ENCODE results near the gene ANAPC2.

Gene ANAPC2

DNA sequence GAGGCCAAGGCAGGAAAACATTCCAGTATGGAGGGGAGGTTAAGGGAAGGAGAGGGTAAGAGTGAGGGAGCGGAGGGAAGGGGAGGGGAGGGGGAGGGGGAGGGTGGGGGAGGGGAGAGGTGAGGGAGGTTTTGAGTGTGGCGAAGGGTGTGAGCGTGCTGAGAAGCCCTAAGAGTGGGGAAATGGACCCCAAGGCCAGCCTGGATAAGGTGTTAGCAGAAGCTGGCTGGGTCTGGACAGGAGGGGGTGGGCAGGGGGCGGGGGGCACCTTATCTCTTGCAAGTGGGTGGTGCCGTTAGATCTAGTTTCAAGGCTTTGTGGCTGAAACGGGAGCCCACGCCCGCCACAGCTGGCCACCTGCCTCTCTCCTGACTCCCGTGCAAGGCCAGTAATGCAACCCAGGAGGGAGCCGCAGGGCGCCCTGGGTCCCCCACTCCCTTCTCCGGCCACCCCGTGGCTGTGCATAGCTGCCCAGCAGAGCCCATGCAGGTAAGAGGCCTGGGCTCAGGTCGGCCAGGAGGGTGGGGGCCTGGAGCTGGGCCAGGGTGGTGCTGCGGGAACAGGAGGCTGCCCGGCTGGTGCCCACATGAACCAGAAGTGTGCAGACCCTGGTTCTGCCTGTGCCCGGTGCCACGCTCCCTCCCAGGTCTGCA lies 39.6 kb upstream of the ANAPC2 start:
- in situ Hi-C loops (cut with MboI; ENCODE audit: low sequenced_read_pairs) = loop anchor here (10.0 kb wide), 1 partner anchor 103 kb away; no protein-coding TSS in a partner anchor

DNA sequence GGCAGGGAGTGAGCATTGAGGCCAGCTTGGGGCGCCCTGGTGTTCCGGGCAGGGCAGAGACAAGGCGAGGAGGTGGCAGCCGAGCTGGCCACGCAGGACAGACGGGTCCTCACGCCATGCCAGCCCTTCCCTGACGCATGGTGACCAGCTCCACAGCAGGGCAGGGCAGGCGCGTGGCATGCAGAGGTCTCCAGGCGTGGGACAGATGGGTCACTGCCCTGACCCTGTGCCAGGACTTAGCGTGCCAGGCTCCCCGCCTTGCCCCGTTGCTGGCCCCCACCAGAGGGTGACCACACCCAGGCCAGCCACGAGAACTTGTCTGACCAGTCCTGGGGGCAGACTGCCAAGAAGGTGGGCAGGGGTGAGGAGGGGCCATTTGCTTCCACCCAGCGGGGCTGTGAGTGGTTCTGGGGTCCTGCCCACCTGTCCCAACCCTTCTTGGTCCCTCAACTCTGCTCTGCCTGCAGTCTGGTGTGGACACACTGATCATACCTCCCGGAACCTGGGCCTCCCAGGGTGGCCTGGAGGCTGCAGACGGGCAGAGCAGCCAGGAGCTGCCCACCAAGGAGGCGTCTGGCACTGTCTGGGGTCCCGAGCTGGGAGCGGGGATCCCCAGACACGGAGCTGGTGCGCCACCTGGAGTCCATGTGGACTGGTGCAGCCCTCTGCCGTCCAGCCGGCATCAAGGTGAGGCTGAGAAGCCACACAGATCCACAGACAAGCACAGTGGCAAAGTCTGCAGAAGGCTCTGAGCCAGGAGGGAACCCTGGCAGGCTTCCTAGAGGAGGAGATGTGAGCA lies 38.9 kb upstream of the ANAPC2 start, which contains the start of gene RNF224:
TSS of gene RNF224 (plus strand) at position 449 of the 799 bp plus-strand sequence. CDS start 834 bp downstream, outside the sequence.
- in situ Hi-C loops (cut with MboI; ENCODE audit: low sequenced_read_pairs) = loop anchor here (10.0 kb wide), 1 partner anchor 102 kb away; no protein-coding TSS in a partner anchor

DNA sequence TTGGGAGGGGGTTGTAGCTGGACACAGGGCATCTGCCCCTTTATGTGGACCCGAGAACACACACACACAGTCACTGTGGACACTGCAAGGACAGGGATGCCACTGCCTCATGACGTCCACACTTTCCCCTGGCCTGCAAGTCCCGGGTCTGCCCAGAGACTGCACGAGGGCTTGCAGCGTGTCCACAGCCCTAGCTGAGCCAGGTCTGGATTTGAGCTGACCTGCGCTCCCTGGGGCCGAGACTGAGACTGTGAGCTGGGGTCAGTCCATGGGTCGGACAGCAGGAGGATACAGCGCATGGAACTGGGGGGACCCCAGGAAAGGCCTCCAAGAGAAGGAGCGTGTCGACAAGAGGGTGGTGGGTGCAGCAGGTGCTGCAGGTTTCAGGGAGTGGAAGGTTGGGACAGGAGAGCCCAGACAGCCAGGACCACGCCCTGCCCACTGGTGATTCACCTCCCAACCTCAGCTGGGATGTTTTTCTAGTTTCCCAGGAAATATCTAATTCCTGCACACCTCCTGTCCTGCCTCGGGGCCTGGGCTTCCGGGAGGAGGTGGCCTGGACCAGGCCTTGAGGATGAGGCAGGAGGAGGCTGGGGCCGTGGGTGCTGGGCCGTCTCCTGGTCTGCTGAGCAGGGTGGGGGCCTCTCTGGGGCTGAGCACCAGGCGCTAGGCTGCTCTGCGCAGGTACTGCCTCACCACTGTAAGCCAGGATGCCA lies 38.1 kb upstream of the ANAPC2 start:
- in situ Hi-C loops (cut with MboI; ENCODE audit: low sequenced_read_pairs) = loop anchor here (10.0 kb wide), 1 partner anchor 102 kb away; no protein-coding TSS in a partner anchor

DNA sequence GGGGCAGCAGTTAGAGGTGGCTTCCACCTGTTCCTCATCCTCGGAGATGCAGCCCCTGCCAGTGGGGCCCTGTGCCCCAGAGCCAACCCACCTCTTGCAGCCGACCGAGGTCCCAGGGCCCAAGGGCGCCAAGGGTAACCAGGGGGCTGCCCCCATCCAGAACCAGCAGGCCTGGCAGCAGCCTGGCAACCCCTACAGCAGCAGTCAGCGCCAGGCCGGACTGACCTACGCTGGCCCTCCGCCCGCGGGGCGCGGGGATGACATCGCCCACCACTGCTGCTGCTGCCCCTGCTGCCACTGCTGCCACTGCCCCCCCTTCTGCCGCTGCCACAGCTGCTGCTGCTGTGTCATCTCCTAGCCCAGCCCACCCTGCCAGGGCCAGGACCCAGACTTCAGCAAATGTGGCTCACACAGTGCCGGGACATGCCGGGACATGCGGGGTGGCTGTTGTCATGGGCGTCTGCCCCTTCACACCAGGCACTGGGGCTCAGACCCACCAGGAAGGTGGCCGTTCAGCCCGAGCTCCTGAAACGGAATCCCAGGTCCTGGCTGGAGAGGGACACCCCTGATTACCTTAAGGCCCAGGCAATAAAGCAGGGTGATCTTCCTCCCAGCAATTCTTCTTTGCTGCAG lies 37.5 kb upstream of the ANAPC2 start:
- in situ Hi-C loops (cut with MboI; ENCODE audit: low sequenced_read_pairs) = loop anchor here (10.0 kb wide), 1 partner anchor 101 kb away; no protein-coding TSS in a partner anchor

DNA sequence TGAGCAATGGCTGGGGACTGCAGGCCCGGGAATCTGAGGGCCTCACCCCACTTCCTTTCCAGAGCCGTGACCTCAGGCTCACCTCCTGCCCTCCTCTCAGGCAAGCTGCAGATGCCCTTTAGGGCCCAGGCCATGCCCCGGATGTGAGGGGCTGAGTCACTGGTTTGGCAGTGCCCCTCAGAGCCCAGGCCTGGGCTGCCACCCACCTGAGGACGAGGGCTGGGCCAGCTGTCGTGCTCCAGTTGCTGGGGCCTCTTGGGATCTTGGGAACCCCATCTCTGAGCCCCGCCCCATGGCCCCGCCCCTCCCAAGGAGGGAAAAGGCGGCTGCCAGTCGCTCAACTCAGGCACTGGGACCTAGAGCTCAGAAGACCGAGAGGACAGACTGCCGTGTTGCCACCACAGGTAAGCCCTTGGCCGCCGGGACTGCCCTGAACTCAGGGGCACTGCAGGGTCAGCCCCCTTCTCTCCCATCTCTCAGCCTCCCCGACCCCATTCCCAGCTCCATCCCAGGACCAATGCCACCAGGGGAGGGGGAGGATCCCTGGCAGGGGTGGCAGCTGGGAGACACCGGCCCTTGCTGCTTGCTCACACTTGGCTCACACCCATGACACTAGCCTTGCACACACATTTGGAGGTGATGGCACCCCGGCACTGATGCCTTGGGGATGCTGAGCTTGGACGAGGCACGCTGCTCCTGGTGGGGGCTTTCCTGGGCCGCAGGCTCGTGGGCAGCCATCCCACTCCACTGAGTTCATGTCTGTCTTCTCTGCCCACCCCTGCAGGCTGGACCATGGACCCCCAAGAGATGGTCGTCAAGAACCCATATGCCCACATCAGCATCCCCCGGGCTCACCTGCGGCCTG lies 36.7 kb upstream of the ANAPC2 start, which contains the start of gene CYSRT1:
TSS of gene CYSRT1 (plus strand) at position 345 of the 865 bp plus-strand sequence. CDS start at position 793, 448 bp downstream.
- in situ Hi-C loops (cut with MboI; ENCODE audit: low sequenced_read_pairs) = loop anchor here (10.0 kb wide), 1 partner anchor 100 kb away; no protein-coding TSS in a partner anchor

DNA sequence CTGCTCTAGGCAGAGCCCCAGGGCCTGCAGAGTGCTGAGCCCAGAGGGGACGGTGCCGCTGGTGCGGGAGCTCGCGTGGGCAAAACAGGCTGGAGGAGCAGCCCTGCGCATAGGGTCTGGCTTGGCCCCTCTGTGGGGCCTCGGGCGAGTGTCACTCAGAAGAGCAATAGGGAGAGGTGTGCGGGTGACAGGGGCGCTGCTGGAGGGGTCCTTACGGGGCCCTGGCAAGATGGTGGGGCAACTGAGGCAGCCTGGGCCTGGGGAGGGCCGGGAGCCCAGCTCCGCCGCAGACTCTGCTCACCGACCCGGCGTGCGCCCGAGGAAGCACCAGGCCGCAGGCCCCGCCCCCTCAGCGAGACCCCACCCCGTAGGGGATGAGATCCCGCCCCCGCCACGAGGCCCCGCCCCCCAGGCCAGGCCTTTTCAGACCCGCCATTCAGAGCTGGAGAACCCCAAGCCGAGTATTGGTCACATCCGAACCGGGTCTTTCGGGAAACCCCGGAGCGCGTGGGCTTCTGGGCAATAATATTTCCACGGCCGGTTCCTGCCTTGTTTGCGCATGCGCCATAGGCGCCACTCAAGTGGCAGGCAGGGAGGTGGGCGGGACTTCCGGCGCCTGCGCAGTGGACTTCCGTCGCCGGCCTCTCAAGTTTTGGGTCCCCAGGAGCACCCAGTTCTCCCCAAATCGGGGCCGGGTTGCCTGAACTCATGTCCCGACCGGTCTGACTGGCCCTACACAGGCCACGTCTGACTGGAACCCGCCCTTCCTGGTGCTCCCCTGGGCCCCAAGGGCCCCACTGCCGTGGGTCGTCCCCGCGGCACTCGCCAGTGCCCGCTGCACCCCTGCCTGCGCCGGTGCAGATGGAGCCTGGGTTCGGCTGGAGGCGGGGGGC lies 35.0 kb upstream of the ANAPC2 start:
- in situ Hi-C loops (cut with MboI; ENCODE audit: low sequenced_read_pairs) = loop anchor here (10.0 kb wide), 1 partner anchor 99 kb away; no protein-coding TSS in a partner anchor

DNA sequence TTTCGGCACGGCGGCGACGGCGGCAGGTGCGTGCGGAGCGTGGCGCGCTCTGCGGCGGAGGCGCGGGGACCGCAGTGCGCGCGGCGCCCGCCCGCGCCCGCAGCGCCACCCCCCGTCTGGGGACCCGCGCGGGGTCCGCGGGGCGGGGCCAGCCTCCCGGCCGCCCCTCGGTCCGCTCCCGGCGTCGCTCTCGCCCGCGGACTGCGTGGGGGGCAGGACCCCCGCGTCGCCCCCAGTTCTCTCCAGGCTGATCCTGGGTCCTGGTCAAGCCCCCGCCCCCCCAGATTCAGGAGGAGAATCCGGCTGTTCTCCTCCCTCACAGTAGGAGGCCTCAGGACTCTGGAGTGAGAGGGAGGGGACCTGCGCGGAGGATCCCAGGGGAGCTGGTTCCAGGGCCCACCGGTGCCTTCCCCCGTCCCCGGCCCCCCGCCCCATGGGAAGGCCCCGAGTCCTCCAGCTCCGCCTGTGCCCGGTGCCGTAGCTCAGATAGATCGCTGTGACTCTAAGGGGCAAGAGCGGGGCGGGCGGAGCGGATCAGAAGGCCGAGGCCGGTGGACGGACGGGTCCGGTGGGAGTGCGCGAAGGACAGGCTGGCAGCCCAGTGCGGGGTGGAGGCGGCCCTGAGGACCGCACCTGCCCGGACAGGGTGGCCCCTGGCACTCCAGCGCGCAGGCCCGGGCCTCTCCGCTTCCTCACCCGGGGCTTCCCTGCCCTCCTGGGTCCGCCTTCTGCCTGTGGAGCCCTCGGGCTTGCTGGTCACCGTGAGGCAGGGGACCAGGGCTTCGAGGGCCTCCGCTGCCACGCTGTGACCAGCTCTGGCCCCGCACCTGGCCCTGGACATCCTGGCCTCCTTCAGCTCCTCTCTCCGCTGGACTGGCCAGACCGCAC lies 34.1 kb upstream of the ANAPC2 start, which contains the start of gene RNF208:
TSS of gene RNF208 (minus strand) at position 51 of the 888 bp plus-strand sequence. CDS start 1,028 bp downstream, outside the sequence.
- in situ Hi-C loops (cut with MboI; ENCODE audit: low sequenced_read_pairs) = loop anchor here (10.0 kb wide), 1 partner anchor 98 kb away; no protein-coding TSS in a partner anchor

DNA sequence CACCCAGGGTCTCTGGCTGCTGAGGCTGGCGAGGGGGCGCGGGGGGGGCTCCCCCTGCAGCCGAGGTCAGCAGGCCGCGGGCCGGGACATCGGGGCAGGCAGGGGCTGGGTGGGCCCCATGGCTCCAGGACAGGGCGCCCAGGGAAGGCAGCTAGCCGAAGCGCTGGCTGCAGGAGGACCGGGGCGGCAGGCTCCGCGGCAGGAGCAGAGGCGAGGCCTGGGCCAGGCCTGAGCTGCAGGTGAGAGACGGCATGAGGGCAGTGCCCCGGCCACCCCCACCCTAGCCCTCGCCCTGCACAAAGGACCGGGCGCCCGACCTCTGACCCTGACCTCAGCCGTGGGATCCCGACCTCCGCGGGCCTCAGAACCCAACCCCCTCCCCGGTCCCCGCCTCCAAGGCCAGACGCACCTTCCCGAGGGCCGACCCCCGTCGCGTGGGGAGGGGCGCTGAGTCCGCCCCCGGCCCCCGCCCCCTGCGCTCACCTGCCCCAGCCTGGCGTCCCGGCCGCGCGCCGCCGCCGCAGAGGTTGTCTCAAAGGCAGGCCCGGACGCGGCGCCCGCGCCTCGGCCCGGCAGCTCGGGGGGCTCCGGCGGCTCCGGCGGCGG lies 33.2 kb upstream of the ANAPC2 start:
- in situ Hi-C loops (cut with MboI; ENCODE audit: low sequenced_read_pairs) = loop anchor here (10.0 kb wide), 1 partner anchor 97 kb away; no protein-coding TSS in a partner anchor

DNA sequence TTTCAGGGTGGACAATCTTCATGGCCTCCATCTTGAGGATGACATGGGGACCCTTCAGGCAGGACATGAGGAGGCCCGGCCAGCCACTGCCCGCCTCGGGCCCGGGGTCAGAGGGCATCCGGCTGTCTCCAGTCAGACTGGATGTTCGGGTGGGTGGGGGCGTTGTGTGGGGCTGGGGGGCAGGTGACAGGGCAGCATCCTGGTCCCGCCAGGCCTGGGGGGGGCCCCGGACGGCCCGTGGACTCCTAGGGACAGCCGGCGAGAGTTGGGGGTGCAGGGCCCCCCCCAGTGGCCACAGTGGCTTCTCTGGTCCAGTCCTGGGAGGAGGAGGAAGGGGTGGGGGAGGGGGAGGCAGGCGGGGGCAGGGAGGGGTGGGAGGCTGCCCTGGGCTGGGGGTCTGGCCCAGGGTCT lies 32.7 kb upstream of the ANAPC2 start:
- in situ Hi-C loops (cut with MboI; ENCODE audit: low sequenced_read_pairs) = loop anchor here (10.0 kb wide), 1 partner anchor 96 kb away; no protein-coding TSS in a partner anchor

DNA sequence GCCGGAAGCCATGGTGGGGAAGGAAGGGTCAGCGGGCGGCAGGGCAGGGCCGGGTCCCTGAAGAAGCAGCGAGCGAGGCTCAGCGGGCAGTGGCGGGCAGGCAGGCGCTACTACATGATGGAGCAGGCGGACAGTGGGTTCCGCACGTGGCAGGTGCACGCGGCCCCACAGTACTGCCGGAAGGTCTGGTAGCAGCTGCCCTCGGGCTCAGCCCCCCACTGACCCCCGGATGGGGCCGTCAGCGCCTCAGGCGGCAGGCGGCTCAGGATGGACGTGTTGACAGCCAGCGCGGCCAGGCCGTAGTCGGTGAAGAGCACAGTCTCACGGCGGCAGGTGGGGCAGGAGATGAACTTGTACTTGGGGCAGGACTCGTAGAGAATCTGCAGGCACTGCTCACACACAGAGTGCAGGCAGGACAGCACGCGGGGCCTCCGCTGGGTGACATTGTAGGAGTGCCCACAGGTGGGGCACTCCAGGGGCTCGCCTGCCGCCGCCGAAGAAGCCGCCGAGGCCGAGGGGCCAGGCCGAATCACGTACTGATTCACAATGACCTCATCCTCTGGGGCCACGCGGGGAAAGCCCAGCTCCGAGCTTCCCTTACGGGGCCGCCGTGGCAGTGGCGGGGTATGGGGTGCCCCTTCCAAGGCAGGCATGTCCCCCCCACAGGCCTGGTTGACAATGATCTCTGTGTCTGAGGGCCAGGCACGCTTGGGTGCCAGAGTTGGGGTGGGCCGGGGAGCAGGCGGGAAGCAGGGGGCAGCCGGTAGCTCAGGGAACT lies 32.1 kb upstream of the ANAPC2 start:
- in situ Hi-C loops (cut with MboI; ENCODE audit: low sequenced_read_pairs) = loop anchor here (10.0 kb wide), 1 partner anchor 96 kb away; no protein-coding TSS in a partner anchor

DNA sequence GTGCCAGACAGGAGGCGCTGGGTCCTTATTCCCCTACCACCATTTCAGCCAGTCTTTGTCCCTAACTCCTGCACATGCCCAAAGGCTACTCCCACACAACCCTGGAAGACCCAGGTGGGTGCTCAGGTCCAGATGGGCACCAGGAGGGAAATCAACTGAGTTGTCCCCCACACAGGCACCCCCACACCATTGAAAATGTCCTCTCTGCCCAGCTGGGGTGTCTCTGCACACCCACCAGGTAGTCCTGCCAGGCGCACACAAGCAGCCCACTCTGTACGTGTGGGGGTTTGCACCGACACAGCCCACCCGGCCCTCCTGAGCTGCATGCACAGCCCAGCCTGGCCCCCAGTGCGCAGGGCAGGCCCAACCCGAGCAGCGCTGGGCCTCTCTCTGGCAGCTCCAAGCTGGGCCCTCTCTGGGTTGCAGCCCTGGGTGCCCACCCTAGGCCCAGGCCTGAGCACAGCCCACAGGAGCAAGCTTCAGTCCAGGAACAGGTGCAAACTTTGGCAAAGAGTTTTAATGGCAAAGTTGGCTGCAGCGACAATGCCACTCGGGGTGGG lies 31.5 kb upstream of the ANAPC2 start:
- in situ Hi-C loops (cut with MboI; ENCODE audit: low sequenced_read_pairs) = loop anchor here (10.0 kb wide), 1 partner anchor 95 kb away; no protein-coding TSS in a partner anchor

DNA sequence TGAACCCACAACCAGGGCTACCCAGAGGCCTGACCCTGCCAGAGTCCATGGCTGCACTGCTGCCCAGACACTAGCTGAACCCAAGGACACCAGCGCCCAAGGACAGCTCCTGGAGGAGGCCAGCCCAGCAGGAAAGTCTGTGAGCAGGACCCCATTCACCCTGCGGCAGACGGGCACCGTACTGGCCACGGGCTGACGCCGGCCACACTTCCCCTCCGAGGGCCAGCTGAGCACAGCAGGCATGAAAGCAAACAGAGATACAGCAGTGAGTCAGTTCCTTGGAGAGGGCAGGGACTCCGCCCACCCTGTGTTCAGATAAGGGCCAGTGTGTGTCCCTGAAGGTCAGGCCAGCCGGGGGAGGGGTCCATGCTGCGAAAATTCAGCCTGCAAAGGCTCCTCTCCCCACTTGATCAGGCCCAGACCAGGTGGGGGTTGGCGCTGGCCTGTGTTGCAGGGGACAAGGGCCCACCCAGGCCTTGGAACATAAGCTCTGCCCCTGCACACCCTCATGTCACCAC lies 30.5 kb upstream of the ANAPC2 start:
- in situ Hi-C loops (cut with MboI; ENCODE audit: low sequenced_read_pairs) = no loop called here

DNA sequence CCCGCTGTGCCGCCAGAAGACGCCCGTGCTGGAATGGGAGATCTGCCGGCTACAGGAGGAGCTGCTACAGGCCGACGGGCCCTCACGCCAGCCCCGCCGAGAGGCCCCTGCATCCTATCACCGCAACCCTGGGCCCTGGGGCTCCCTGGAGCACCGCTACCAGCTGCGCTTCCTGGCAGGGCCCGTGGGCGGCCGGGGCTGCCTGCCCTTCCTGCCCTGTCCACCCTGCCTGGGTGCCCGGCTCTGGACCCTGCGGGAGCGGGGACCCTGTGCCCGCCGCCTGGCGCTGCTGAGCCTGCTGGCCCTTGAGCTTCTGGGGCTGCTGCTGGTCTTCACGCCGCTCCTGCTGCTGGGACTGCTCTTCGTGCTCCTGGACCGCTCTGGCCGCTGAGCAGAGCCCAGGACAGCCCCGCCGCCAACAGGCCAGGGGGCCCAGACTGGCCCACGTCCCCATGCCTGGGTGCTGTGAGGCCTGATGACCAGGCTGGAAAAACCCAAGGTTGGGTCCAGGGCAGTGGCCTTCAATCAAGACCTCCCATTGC lies 29.9 kb upstream of the ANAPC2 start:
- in situ Hi-C loops (cut with MboI; ENCODE audit: low sequenced_read_pairs) = no loop called here

DNA sequence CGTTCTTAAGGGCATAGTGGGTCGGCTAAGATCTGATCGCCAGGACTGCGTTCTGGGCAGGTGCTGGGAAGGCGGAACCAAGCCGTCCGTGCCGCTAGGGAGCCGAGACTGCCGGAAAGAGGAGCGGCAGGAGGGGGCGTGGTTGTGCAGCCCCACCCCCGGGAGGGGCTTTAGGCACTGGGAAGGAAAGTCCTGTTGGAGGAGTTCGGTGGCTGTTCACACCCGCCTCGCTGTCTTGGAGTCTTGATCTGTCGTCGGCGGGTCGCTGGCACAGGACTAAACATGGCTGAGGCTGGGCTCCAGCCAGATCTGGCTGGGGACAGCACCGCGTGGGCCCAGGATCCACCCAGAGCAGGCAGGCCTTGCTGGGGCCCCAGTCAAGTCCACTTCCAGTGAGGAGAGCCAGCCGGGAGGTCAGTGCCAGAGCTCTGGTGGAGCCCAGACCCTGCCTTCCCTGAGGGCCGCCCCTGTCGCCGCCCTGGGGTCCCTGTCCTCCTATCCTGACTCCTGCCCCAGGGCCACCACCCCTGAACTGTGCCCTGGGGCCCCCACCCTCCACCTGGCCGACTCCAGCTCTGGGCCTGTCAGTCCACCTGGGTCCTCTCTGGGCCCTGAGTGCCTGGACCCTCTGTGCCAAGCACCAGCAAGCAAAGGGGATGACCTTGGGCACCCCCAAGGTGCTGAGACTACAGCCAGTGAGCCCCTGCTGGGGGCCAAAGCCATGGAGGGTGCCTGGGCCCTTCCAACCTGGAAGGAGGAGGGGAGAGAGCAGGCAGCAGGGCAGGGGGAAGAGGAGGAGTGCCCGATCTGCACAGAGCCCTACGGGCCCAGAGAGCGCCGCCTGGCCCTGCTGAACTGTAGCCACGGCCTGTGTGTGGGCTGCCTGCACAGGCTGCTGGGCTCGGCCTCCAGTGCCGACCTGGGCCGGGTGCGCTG lies 29.2 kb upstream of the ANAPC2 start:
- in situ Hi-C loops (cut with MboI; ENCODE audit: low sequenced_read_pairs) = no loop called here
